D721Med (cell line): ENCODE measurements around the gene IDH3A.

ENCODE experiments used
- DNase-seq: peaks from one replicate; pipeline ENCODE4 v3.0.0; 2011; ENCODE audit warnings: low spot score; ENCODE audit not compliant: insufficient read length
- FAIRE-seq: peaks from 2 replicates; lab custom pipeline; 2011; peaks lifted over from hg19 to GRCh38; lab: Jason Lieb, UNC
- CTCF ChIP-seq: IDR thresholded peaks from 2 replicates; pipeline ENCODE4 v1.5.1; 2012; ENCODE audit warnings: mild to moderate bottlenecking, control low read depth; ENCODE audit not compliant: insufficient read depth; ENCODE audit errors: missing control alignments

Gene IDH3A

GRCh38 chr15:78195735-78196201 lies 46.6 kb downstream of the IDH3A start:
- TF ChIP-seq CTCF, result peak; percentile 64
- FAIRE-seq, result no peak
- no peak for DNase-seq

- no peak for TF ChIP-seq CTCF
- FAIRE-seq (no peak), DNase-seq (no peak)
These were observed 48.5 kb downstream of the IDH3A start for GRCh38 chr15:78197632-78198031.

- FAIRE-seq, result no peak
- no peak for DNase-seq
- TF ChIP-seq CTCF, result no peak
These were observed 51.2 kb downstream of the IDH3A start for GRCh38 chr15:78200276-78200930.

GRCh38 chr15:78201281-78202190 lies 52.4 kb downstream of the IDH3A start:
- DNase-seq (no peak), FAIRE-seq (no peak)
- TF ChIP-seq CTCF, result no peak

- TF ChIP-seq CTCF, result no peak
- no peak for DNase-seq
- no peak for FAIRE-seq
These were observed 54.4 kb downstream of the IDH3A start for GRCh38 chr15:78203346-78204225.

GRCh38 chr15:78204351-78205309 lies 55.5 kb downstream of the IDH3A start:
- TF ChIP-seq CTCF, result no peak
- FAIRE-seq, result no peak
- no peak for DNase-seq
